K562 (cell line): Measurements from ENCODE around the gene MKRN2OS. TPM values are rescaled to one million over a fixed set of nuclear protein-coding genes. Genes with fewer than 3 reads are reported as not detected.

Experiments used
- ATAC-seq: fragments of 200-7000 bp; cut with Tn5 transposase; 3 replicates; pipeline ENCODE4 v1.9.1; 2020; ENCODE audit warnings: moderate library complexity
- BruUV-seq: library from RNA; stranded (reverse); fragments of 400-500 nt; replicated peaks from 2 replicates; lab custom pipeline; 2021; lab: Mats Ljungman, UMichigan
- CTCF ChIA-PET: fragments of 300-600 bp; formaldehyde crosslinking; extraction: SDS; loops from one replicate; lab custom pipeline; 2021; ENCODE audit warnings: low intra/inter-chr PET ratio; lab: Yijun Ruan, JAX
- POLR2A ChIA-PET: fragments of 300-600, 350-650 bp; sonication (Branson Sonifier 250); formaldehyde crosslinking; extraction: SDS; loops from one replicate; lab custom pipeline; 2021; ENCODE audit warnings: antibody characterized with exemption, inconsistent platforms; lab: Yijun Ruan, JAX
- DNase-seq, 4 experiments: peaks; one replicate each; pipeline versions ENCODE4 v3.0.0 to v3.0.0-alpha.2; 2011 to 2018; ENCODE audit warnings: low spot score in 3 of 4, mixed read lengths in 3 of 4; ENCODE audit errors: extremely low read depth in 1 of 4
- FAIRE-seq: peaks from 2 replicates; lab custom pipeline; 2011; peaks lifted over from hg19 to GRCh38; lab: Jason Lieb, UNC
- H2AFZ ChIP-seq: 2 replicates; pipeline ENCODE4 v1.6.0; 2011; ENCODE audit warnings: low read depth, low read length, control low read depth, inconsistent platforms
- H3K27ac ChIP-seq: fragments of 200-600 bp; 3 replicates; pipeline ENCODE4 v1.8.0; 2011; ENCODE audit warnings: low read depth, mild to moderate bottlenecking, control low read depth, inconsistent platforms, low read length, moderate library complexity, mixed read lengths; ENCODE audit errors: extremely low read depth
- H3K27me3 ChIP-seq, 2 experiments: fragments of 300-600 bp in 1 of 2; 2 replicates in 1 of 2; 3 replicates in 1 of 2; pipeline versions ENCODE4 v1.6.0 to v1.8.0; 2011; ENCODE audit warnings: inconsistent platforms in 2 of 2, low read length in 2 of 2, mild to moderate bottlenecking in 1 of 2, mixed read lengths in 1 of 2, moderate library complexity in 1 of 2; ENCODE audit not compliant: control insufficient read depth in 2 of 2, insufficient read depth in 2 of 2
- H3K36me3 ChIP-seq: fragments of 300-600 bp; 3 replicates; pipeline ENCODE4 v1.8.0; 2011; ENCODE audit warnings: mild to moderate bottlenecking, low read length, inconsistent platforms; ENCODE audit not compliant: control insufficient read depth, insufficient read depth
- H3K4me1 ChIP-seq, 2 experiments: fragments of 200-600 bp in 1 of 2; replicated peaks in 1 of 2; 2 replicates in 1 of 2; 3 replicates in 1 of 2; pipeline versions ENCODE4 v1.5.1 to v1.8.0; 2011; ENCODE audit warnings: inconsistent platforms in 2 of 2, low read length in 2 of 2, mild to moderate bottlenecking in 1 of 2, mixed read lengths in 1 of 2, moderate library complexity in 1 of 2; ENCODE audit not compliant: control insufficient read depth in 2 of 2, insufficient read depth in 2 of 2
- H3K4me2 ChIP-seq: 2 replicates; pipeline ENCODE4 v1.6.1; 2011; ENCODE audit warnings: low read length, control low read depth, inconsistent platforms, mixed read lengths; ENCODE audit not compliant: insufficient read depth
- H3K4me3 ChIP-seq: fragments of 200-600 bp; sonication (generic), shearing (Covaris generic); 2 replicates; pipeline ENCODE4 v1.5.1; 2016; ENCODE audit warnings: control low read depth, inconsistent platforms
- H3K79me2 ChIP-seq: fragments of 200-600 bp; 3 replicates; pipeline ENCODE4 v1.8.0; 2011; ENCODE audit warnings: low read length, inconsistent platforms; ENCODE audit not compliant: control insufficient read depth, insufficient read depth
- H3K9ac ChIP-seq, 2 experiments: 2 replicates each; pipeline versions ENCODE4 v1.6.0 to v1.6.1; 2011; ENCODE audit warnings: low read depth in 2 of 2, low read length in 2 of 2, control low read depth in 1 of 2, inconsistent platforms in 1 of 2, mild to moderate bottlenecking in 1 of 2, mixed read lengths in 1 of 2; ENCODE audit not compliant: insufficient read depth in 1 of 2
- H3K9me1 ChIP-seq: one replicate; pipeline ENCODE4 v1.6.0; 2011; ENCODE audit warnings: inconsistent platforms, mild to moderate bottlenecking, low read length, moderate library complexity; ENCODE audit not compliant: control insufficient read depth, insufficient read depth
- H3K9me3 ChIP-seq: replicated peaks from 2 replicates; pipeline ENCODE4 v1.5.1; 2011; ENCODE audit warnings: low read depth, low read length, inconsistent platforms; ENCODE audit not compliant: control insufficient read depth, insufficient read depth
- H4K20me1 ChIP-seq: replicated peaks from 2 replicates; pipeline ENCODE4 v1.6.1; 2011; ENCODE audit warnings: low read length, inconsistent platforms, mixed read lengths; ENCODE audit not compliant: control insufficient read depth, insufficient read depth
- BRF1 ChIP-seq: IDR thresholded peaks from 3 replicates; pipeline ENCODE4 v1.6.1; 2011; ENCODE audit warnings: borderline replicate concordance, mild to moderate bottlenecking; ENCODE audit not compliant: insufficient read length; ENCODE audit errors: extremely low read depth
- EP400 ChIP-seq: fragments of 450-650 bp; IDR thresholded peaks from 2 replicates; pipeline ENCODE4 v1.6.1; 2017; ENCODE audit warnings: antibody characterized with exemption, mild to moderate bottlenecking, moderate library complexity
- HDAC3 ChIP-seq: fragments of 450-650 bp; IDR thresholded peaks from 2 replicates; pipeline ENCODE4 v1.6.1; 2018; ENCODE audit warnings: borderline replicate concordance, mild to moderate bottlenecking, moderate library complexity; ENCODE audit not compliant: partially characterized antibody
- ILF3 ChIP-seq: fragments of 450-650 bp; IDR thresholded peaks from 2 replicates; pipeline ENCODE4 v1.6.1; 2018; ENCODE audit warnings: antibody characterized with exemption, mild to moderate bottlenecking, moderate library complexity, borderline replicate concordance
- NFXL1 ChIP-seq: fragments of 450-650 bp; formaldehyde crosslinking; IDR thresholded peaks from 2 replicates; pipeline ENCODE4 v1.4.0; 2021; ENCODE audit warnings: mild to moderate bottlenecking
- NONO ChIP-seq, 2 experiments: fragments of 200-400 bp in 1 of 2; fragments of 450-650 bp in 1 of 2; formaldehyde crosslinking in 1 of 2; IDR thresholded peaks; 2 replicates each; pipeline ENCODE4 v1.6.1; 2017; ENCODE audit warnings: low read depth in 2 of 2, mild to moderate bottlenecking in 2 of 2, moderate library complexity in 2 of 2, low read length in 1 of 2
- PCBP1 ChIP-seq: fragments of 200-400 bp; formaldehyde crosslinking; IDR thresholded peaks from 2 replicates; pipeline ENCODE4 v1.6.1; 2018; ENCODE audit warnings: mild to moderate bottlenecking, low read depth, low read length; ENCODE audit not compliant: poor library complexity, severe bottlenecking
- RB1 ChIP-seq: fragments of 450-650 bp; IDR thresholded peaks from 2 replicates; pipeline ENCODE4 v1.6.1; 2017; ENCODE audit warnings: low read depth, mild to moderate bottlenecking
- RCOR1 ChIP-seq, 2 experiments: IDR thresholded peaks; 2 replicates each; pipeline ENCODE4 v1.6.1; 2012; ENCODE audit warnings: low read depth in 2 of 2, low read length in 2 of 2, borderline replicate concordance in 1 of 2, improper control_type of control experiment in 1 of 2
- SRSF7 ChIP-seq: fragments of 200-400 bp; formaldehyde crosslinking; optimal IDR thresholded peaks from 2 replicates; pipeline ENCODE3; 2017; ENCODE audit warnings: mild to moderate bottlenecking, low read depth, low read length
- SRSF9 ChIP-seq: fragments of 200-400 bp; formaldehyde crosslinking; IDR thresholded peaks from 2 replicates; pipeline ENCODE4 v1.6.1; 2017; ENCODE audit warnings: low read depth, low read length, borderline replicate concordance
- TARDBP ChIP-seq: fragments of 450-650 bp; IDR thresholded peaks from 2 replicates; pipeline ENCODE4 v1.6.1; 2016
- ZNF551 ChIP-seq: fragments of 250-450 bp; sonication (Bioruptor Pico); IDR thresholded peaks from 2 replicates; pipeline ENCODE4 v1.5.0; 2021; ENCODE audit warnings: mild to moderate bottlenecking, moderate library complexity
- ZNF639 ChIP-seq, 2 experiments: fragments of 200-800 bp in 1 of 2; sonication (Bioruptor generic) in 1 of 2; sonication (generic) in 1 of 2; formaldehyde crosslinking in 1 of 2; IDR thresholded peaks in 1 of 2; conservative IDR thresholded peaks in 1 of 2; 2 replicates each; pipeline versions ENCODE4 v1.5.0 to v1.6.1; 2016 to 2020; ENCODE audit warnings: missing compliant biosample characterization in 1 of 2, missing genetic modification characterization in 1 of 2, missing genetic modification reagents in 1 of 2
- WGBS: fragments of 100-300 bp; shearing (Covaris generic); methylation state at CpG from one replicate; pipeline ENCODE4 v1.1.6; 2016; ENCODE audit warnings: low coverage, mixed read lengths; ENCODE audit not compliant: insufficient coverage; ENCODE audit errors: missing lambda C conversion rate; 5-methylcytosine and 5-hydroxymethylcytosine counted together
- in situ Hi-C: fragments of 300-500 bp; cut with MboI; formaldehyde crosslinking; loops from 4 replicates; pipeline ENCODE4 v1.15.0; 2018; ENCODE audit warnings: inconsistent platforms, mixed read lengths
- intact Hi-C: fragments of 100-400 bp; cut with micrococcal nuclease; formaldehyde crosslinking; loops from 2 replicates; pipeline ENCODE4 v1.14.2; 2022
- polyA plus RNA-seq, 8 experiments: library from polyadenylated mRNA; depleted of rRNA in 4 of 8; stranded (reverse) in 5 of 8; unstranded in 3 of 8; fragments of >200 nt; fragmentation: Nextera tagmentation in 2 of 8; fragmentation: Illumina TruSeq in 1 of 8; extraction: Ambion mirVana in 2 of 8; extraction: Trizol in 1 of 8; gene quantifications; 2 replicates each; pipeline versions ENCODE4 v1.2.1 to v1.2.3, GENCODE V29; 2011 to 2014; ENCODE audit warnings: inconsistent platforms in 1 of 8, missing spikeins in 1 of 8
- total RNA-seq, 7 experiments: library from RNA; depleted of rRNA in 6 of 7; stranded (reverse); fragments of >200 nt in 6 of 7; fragmentation: Illumina TruSeq in 2 of 7; extraction: Trizol in 2 of 7; gene quantifications; 2 replicates each; pipeline versions ENCODE4 v1.2.1 to v1.2.3, GENCODE V29; 2011 to 2021; ENCODE audit warnings: low replicate concordance in 1 of 7

The MKRN2OS gene
- total and polyA plus RNA-seq, 9 of the 15 experiments (the other 6 are each of a cell fraction or from before 2014, with no cell fraction given) = 0.11 to 0.27 (median 0.17) TPM; not detected in 6

GRCh38 chr3:12512534-12513118 is 32.7 kb downstream of the MKRN2OS start:
- no peaks in the 10 kb centered on the region for H3K79me2 ChIP-seq
- H3K27me3 ChIP-seq = no peaks in the 10 kb centered on the region
- no peak for ATAC-seq
- no peak overlapping the region for H2AFZ ChIP-seq
- WGBS = 93% methylated on average over 4 of the region's 4 CpGs
- intact Hi-C loops = no loop called here
- BruUV-seq = no TSS peak
- no peaks in the 10 kb centered on the region for H4K20me1 ChIP-seq
- in situ Hi-C loops = no loop called here
- no peak overlapping the region for H3K9ac ChIP-seq
- POLR2A ChIA-PET = interaction anchor here (0.7 to 1.7 kb wide), 3 partner anchors 10 to 28 kb away, joined by 3 to 5 read pairs (median 4); partner anchors contain the start of gene TSEN2
- H3K27ac ChIP-seq = no peak overlapping the region
- no peak for FAIRE-seq
- peaks cover 77% of the 10 kb centered on the region; the same call in 2 of the 3 replicates for H3K36me3 ChIP-seq
- no peaks in the 10 kb centered on the region for H3K9me1 ChIP-seq
- H3K4me1 ChIP-seq = no peaks in the 10 kb centered on the region
- H3K4me3 ChIP-seq = no peak overlapping the region
- DNase-seq = no peak
- CTCF ChIA-PET = no interaction called here
- no peaks in the 10 kb centered on the region for H3K9me3 ChIP-seq
- no peak overlapping the region for H3K4me2 ChIP-seq
- TF ChIP-seq EP400 (no peak), ZNF551 (CRISPR knock-in tag) (no peak), RCOR1 (IDR thresholded peaks at IDR 0.05; ENCODE audit: borderline replicate concordance in 1 of 2, low read depth in 2 of 2, low read length in 2 of 2) (no peak), SRSF7 (no peak), NFXL1 (CRISPR knock-in tag) (no peak), SRSF9 (no peak), PCBP1 (no peak), ZNF639 (CRISPR knock-in tag; conservative IDR thresholded peaks at IDR 0.05 in 1 of 2, IDR thresholded peaks at IDR 0.05 in 1 of 2) (no peak), NONO (IDR thresholded peaks at IDR 0.05; ENCODE audit: low read depth in 2 of 2, low read length in 1 of 2) (no peak), HDAC3 (no peak), BRF1 (no peak), RB1 (no peak), ILF3 (no peak), TARDBP (no peak)
